SU-DHL-6 (cell line): ENCODE results near the gene TMEM151A.

Source experiments
- H2AFZ ChIP-seq: fragments of 200-600 bp; sonication (generic); 2 replicates; pipeline ENCODE4 v1.6.1; 2014; ENCODE audit warnings: low read depth, mild to moderate bottlenecking, moderate library complexity, mixed read lengths, antibody characterized with exemption, low read length; ENCODE audit not compliant: severe bottlenecking
- H3F3A ChIP-seq: fragments of 200-600 bp; shearing (Covaris generic); 2 replicates; pipeline ENCODE4 v1.6.0; 2016; ENCODE audit warnings: antibody characterized with exemption, mild to moderate bottlenecking; ENCODE audit not compliant: insufficient read depth
- H3K27ac ChIP-seq: fragments of 200-600 bp; sonication (generic); 2 replicates; pipeline ENCODE4 v1.5.1; 2016; ENCODE audit warnings: low read depth, mild to moderate bottlenecking, low read length, moderate library complexity, mixed read lengths
- H3K27me3 ChIP-seq: fragments of 200-600 bp; sonication (generic), shearing (Covaris generic); 2 replicates; pipeline ENCODE4 v1.6.0; 2014; ENCODE audit warnings: mild to moderate bottlenecking, low read length
- H3K36me3 ChIP-seq: fragments of 200-600 bp; sonication (generic); 2 replicates; pipeline ENCODE4 v1.6.1; 2014; ENCODE audit warnings: mild to moderate bottlenecking, low read length, mixed read lengths
- H3K4me2 ChIP-seq: fragments of 300-600, 200-600 bp; shearing (Covaris generic), sonication (generic); 2 replicates; pipeline ENCODE4 v1.6.0; 2014; ENCODE audit warnings: low read length, low read depth, mild to moderate bottlenecking; ENCODE audit not compliant: poor library complexity, severe bottlenecking
- H3K4me3 ChIP-seq: fragments of 200-600 bp; sonication (generic); 2 replicates; pipeline ENCODE4 v1.5.1; 2014; ENCODE audit warnings: antibody characterized with exemption, low read length, mild to moderate bottlenecking, mixed read lengths; ENCODE audit not compliant: insufficient read depth, poor library complexity, severe bottlenecking
- H3K79me2 ChIP-seq: fragments of 200-600 bp; sonication (generic); 2 replicates; pipeline ENCODE4 v1.6.1; 2014; ENCODE audit warnings: mild to moderate bottlenecking, low read length, moderate library complexity; ENCODE audit not compliant: insufficient read depth
- H3K9ac ChIP-seq: fragments of 200-600 bp; sonication (generic); 2 replicates; pipeline ENCODE4 v1.7.0; 2014; ENCODE audit warnings: mild to moderate bottlenecking, low read length
- H3K9me2 ChIP-seq: fragments of 200-600 bp; sonication (generic); replicated peaks from 2 replicates; pipeline ENCODE4 v1.6.1; 2014; ENCODE audit warnings: low read length; ENCODE audit not compliant: insufficient read depth
- H3K9me3 ChIP-seq: fragments of 200-600 bp; sonication (generic); 2 replicates; pipeline ENCODE4 v1.6.1; 2014; ENCODE audit warnings: low read length, mixed read lengths; ENCODE audit not compliant: insufficient read depth
- H4K20me1 ChIP-seq: fragments of 200-600 bp; sonication (generic); 2 replicates; pipeline ENCODE4 v1.6.1; 2014; ENCODE audit warnings: low read depth, mild to moderate bottlenecking, antibody characterized with exemption, low read length, moderate library complexity, mixed read lengths
- CTCF ChIP-seq: fragments of 200-600 bp; sonication (generic); IDR thresholded peaks from one replicate; pipeline ENCODE4 v1.5.1; 2017; ENCODE audit warnings: antibody characterized with exemption, mild to moderate bottlenecking, low read length, moderate library complexity; ENCODE audit not compliant: insufficient read depth, poor library complexity, severe bottlenecking
- EZH2phosphoT487 ChIP-seq: fragments of 200-600 bp; sonication (generic), shearing (Covaris generic); conservative IDR thresholded peaks from 2 replicates; pipeline ENCODE4 v1.6.1; 2018; ENCODE audit warnings: mild to moderate bottlenecking, antibody characterized with exemption, low read length, moderate library complexity, mixed read lengths

TMEM151A gene

GRCh38 chr11:66259956-66260355 is 31.7 kb upstream of the TMEM151A start:
- H3K9me2 ChIP-seq: no peaks in the 10 kb centered on the region
- H3K36me3 ChIP-seq: no peaks in the 10 kb centered on the region
- H3K4me3 ChIP-seq: no peak overlapping the region
- no peak overlapping the region for H2AFZ ChIP-seq
- H3K79me2 ChIP-seq: no peaks in the 10 kb centered on the region; the same call in 1 of the 2 replicates
- no peak overlapping the region for H3K9ac ChIP-seq
- no peaks in the 10 kb centered on the region for H3K9me3 ChIP-seq
- H3K27ac ChIP-seq: no peak overlapping the region
- no peak overlapping the region for H3K4me2 ChIP-seq
- H3F3A ChIP-seq: no peaks in the 10 kb centered on the region
- TF ChIP-seq EZH2phosphoT487 (no peak), CTCF (no peak)
- no peaks in the 10 kb centered on the region for H4K20me1 ChIP-seq
- H3K27me3 ChIP-seq: no peaks in the 10 kb centered on the region

GRCh38 chr11:66261578-66261977 is 30.1 kb upstream of the TMEM151A start:
- H3K79me2 ChIP-seq: no peaks in the 10 kb centered on the region; the same call in 1 of the 2 replicates
- no peak overlapping the region for H3K9ac ChIP-seq
- H3K27ac ChIP-seq: no peak overlapping the region
- no peaks in the 10 kb centered on the region for H3K9me3 ChIP-seq
- no peaks in the 10 kb centered on the region for H3K9me2 ChIP-seq
- TF ChIP-seq EZH2phosphoT487: no peak
- no peak for TF ChIP-seq CTCF
- H3K4me2 ChIP-seq: no peak overlapping the region
- no peaks in the 10 kb centered on the region for H3K27me3 ChIP-seq
- no peaks in the 10 kb centered on the region for H3K36me3 ChIP-seq
- H4K20me1 ChIP-seq: no peaks in the 10 kb centered on the region
- H3F3A ChIP-seq: no peaks in the 10 kb centered on the region
- no peak overlapping the region for H2AFZ ChIP-seq
- no peak overlapping the region for H3K4me3 ChIP-seq

- no peak overlapping the region for H3K27ac ChIP-seq
- H3K36me3 ChIP-seq: no peaks in the 10 kb centered on the region
- no peak overlapping the region for H3K4me3 ChIP-seq
- no peaks in the 10 kb centered on the region for H3K9me2 ChIP-seq
- no peaks in the 10 kb centered on the region for H3F3A ChIP-seq
- H4K20me1 ChIP-seq: no peaks in the 10 kb centered on the region
- no peak overlapping the region for H3K9ac ChIP-seq
- TF ChIP-seq EZH2phosphoT487: no peak
- TF ChIP-seq CTCF: no peak
- no peaks in the 10 kb centered on the region; the same call in 1 of the 2 replicates for H3K79me2 ChIP-seq
- no peak overlapping the region for H2AFZ ChIP-seq
- no peak overlapping the region for H3K4me2 ChIP-seq
- H3K27me3 ChIP-seq: no peaks in the 10 kb centered on the region
- no peaks in the 10 kb centered on the region for H3K9me3 ChIP-seq
Measured at GRCh38 chr11:66262191-66262590, 29.5 kb upstream of the TMEM151A start.

GRCh38 chr11:66262696-66263095 is 29.0 kb upstream of the TMEM151A start:
- H2AFZ ChIP-seq: no peak overlapping the region
- H3K27ac ChIP-seq: no peak overlapping the region
- TF ChIP-seq CTCF (no peak), EZH2phosphoT487 (no peak)
- no peak overlapping the region for H3K4me3 ChIP-seq
- no peaks in the 10 kb centered on the region for H3K36me3 ChIP-seq
- H3K9me2 ChIP-seq: no peaks in the 10 kb centered on the region
- H4K20me1 ChIP-seq: no peaks in the 10 kb centered on the region
- H3K9ac ChIP-seq: no peak overlapping the region
- H3K9me3 ChIP-seq: no peaks in the 10 kb centered on the region
- H3K27me3 ChIP-seq: no peaks in the 10 kb centered on the region
- no peaks in the 10 kb centered on the region; the same call in 1 of the 2 replicates for H3K79me2 ChIP-seq
- no peak overlapping the region for H3K4me2 ChIP-seq
- H3F3A ChIP-seq: peaks cover 1% of the 10 kb centered on the region; the same call in 1 of the 2 replicates
